ENCODE results near the gene LDLRAD4.

The LDLRAD4 gene

DNA sequence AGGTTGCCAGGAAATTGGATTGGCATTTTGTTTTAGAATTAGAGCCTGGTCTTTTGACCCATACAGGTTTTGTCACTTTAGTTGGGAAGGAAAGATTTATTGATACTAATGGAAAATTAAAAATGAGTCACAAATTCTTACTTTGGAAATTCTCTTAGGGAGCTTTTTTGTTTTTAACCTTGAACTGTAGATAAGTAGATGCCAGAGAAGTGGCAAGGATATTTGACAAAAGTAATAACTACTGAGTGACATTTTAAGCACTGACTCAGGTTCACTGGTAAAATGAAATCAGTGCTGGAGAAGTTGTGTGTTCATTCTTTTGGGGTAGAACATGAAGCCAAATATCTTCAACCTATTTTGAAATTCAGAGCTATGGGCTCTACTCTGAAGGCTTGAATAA, 56.5 kb downstream of the LDLRAD4 start:
- H3K4me2 ChIP-seq, result peak overlapping the region in 2 of 11 experiments; percentile 74 to 91; a peak in 2 of 22 replicates
- no peak for TF ChIP-seq Cebpa-rat (IDR thresholded peaks at IDR 0.05)
- H4K20me1 ChIP-seq, result peaks cover 0 to 41% (median 0%) of the 10 kb centered on the region in 11 experiments; a peak in 5 of 22 replicates
- no peak overlapping the region for H3K27ac ChIP-seq
- H3K27me3 ChIP-seq, result no peaks in the 10 kb centered on the region
- no peak overlapping the region for H3K4me3 ChIP-seq
- H3K4me1 ChIP-seq, result peaks cover 40 to 86% (median 78%) of the 10 kb centered on the region in 10 experiments
- peaks cover 0 to 47% (median 34%) of the 10 kb centered on the region in 11 experiments; a peak in 16 of 22 replicates for H3K36me3 ChIP-seq
- H3K9ac ChIP-seq, result no peak overlapping the region
- peaks cover 0 to 26% (median 2%) of the 10 kb centered on the region in 11 experiments; a peak in 11 of 22 replicates for H3K9me3 ChIP-seq (replicated peaks in 1 of 11)

DNA sequence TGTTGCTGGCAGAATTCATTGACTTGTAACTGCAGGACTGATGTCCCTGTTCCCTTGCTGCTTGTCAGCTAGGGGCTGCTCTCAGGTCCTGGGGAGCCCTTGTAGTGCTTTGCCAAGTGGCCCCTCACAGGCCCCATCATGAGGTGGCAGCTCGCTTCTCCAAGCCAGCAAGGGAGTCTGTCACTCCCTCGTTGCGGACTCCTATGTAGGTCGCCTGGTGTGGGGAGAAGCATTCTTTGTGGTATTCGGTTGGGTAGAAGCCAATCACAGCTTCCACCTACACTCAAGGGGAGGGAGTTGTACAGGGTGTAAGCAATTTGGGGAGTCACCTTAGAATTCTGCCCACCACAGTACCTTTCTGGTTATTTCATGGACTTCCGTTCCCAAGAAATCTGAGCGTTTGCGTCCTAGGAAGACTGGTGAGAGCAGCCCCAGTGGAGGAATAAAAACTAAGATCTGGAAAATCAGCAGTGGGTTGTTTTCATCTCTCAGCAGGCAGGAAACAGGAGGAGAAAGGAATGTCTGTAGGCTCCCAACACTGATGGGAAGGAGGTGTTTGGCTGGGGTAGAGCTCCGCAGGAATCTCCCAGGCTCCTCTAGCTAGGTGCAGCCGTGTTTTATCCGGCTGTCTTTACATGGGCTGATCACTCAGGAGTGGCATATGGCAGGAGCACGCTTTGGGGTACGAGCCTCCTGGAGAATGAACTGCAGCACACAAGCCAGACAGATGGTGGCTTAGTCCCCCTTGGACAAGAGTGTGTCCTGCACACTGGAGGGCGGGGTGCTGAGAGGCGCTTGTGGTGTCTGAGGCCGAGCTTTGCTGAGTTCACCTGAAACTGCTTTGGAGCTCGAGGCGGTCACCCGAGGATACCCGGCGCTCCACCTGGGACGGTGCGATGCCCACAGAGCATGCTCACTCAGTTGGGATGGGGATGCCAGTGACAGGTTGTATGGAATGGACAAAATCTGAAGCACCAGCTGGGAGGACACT, 58.3 kb downstream of the LDLRAD4 start:
- H3K36me3 ChIP-seq, result peaks cover 0 to 60% (median 50%) of the 10 kb centered on the region in 11 experiments; a peak in 18 of 22 replicates
- peaks cover 28 to 69% (median 65%) of the 10 kb centered on the region in 10 experiments for H3K4me1 ChIP-seq
- H3K4me2 ChIP-seq, result peak overlapping the region in 8 of 11 experiments; percentile 1 to 41 (median 13); a peak in 6 of 22 replicates
- H3K27me3 ChIP-seq, result no peaks in the 10 kb centered on the region
- H3K9me3 ChIP-seq (replicated peaks in 1 of 11), result peaks cover 5 to 43% (median 19%) of the 10 kb centered on the region in 11 experiments; a peak in 21 of 22 replicates
- H4K20me1 ChIP-seq, result peaks cover 0 to 30% (median 0%) of the 10 kb centered on the region in 11 experiments; a peak in 5 of 22 replicates
- H3K9ac ChIP-seq, result no peak overlapping the region
- H3K4me3 ChIP-seq, result no peak overlapping the region
- 0 out of 22 replicates have a peak overlapping the region, but pooled peaks of 1 of the 11 experiments have one; percentile 27 for H3K27ac ChIP-seq
- no peak for TF ChIP-seq Cebpa-rat (IDR thresholded peaks at IDR 0.05)

DNA sequence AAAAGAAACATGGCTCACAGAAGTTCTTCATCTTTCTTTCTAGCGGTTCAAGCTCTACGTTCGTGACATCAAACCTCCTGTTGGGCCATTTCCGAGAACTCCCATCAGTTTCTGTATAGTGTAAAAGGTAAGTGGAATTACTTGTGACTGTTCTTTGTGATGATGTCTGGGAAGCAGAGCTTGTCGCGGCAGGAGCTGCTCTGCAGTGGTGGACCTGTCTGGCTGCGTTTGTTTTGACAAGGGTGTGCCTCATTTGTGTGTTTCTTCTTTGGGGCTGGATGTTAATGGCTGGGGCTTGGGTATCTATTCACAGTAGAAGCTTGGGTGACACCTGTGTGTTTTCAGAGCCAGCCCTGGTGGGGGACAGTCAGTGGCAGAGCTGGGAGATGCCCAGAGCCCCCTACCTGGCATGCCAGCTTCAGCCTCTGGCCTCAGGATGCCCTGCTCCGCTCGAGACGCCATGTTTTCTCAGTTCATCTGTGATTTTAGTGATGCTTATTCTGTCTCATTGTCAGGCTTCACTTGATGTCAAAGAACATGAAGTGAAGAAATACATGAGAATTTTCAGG, 59.6 kb downstream of the LDLRAD4 start:
- Histone ChIP-seq H3K36me3 (peaks cover 0 to 73% (median 63%) of the 10 kb centered on the region in 11 experiments; a peak in 19 of 22 replicates), H4K20me1 (peaks cover 0 to 18% (median 0%) of the 10 kb centered on the region in 11 experiments; a peak in 4 of 22 replicates), H3K9me3 (replicated peaks in 1 of 11) (peaks cover 17 to 57% (median 33%) of the 10 kb centered on the region in 11 experiments), H3K27me3 (no peaks in the 10 kb centered on the region), H3K4me3 (no peak overlapping the region), H3K4me1 (peaks cover 28 to 64% (median 58%) of the 10 kb centered on the region in 10 experiments), H3K9ac (no peak overlapping the region), H3K4me2 (peak overlapping the region in 4 of 11 experiments; percentile 51 to 75 (median 52); a peak in 3 of 22 replicates), H3K27ac (0 out of 22 replicates have a peak overlapping the region, but pooled peaks of 1 of the 11 experiments have one; percentile 24)
- no peak for TF ChIP-seq Cebpa-rat (IDR thresholded peaks at IDR 0.05)

DNA sequence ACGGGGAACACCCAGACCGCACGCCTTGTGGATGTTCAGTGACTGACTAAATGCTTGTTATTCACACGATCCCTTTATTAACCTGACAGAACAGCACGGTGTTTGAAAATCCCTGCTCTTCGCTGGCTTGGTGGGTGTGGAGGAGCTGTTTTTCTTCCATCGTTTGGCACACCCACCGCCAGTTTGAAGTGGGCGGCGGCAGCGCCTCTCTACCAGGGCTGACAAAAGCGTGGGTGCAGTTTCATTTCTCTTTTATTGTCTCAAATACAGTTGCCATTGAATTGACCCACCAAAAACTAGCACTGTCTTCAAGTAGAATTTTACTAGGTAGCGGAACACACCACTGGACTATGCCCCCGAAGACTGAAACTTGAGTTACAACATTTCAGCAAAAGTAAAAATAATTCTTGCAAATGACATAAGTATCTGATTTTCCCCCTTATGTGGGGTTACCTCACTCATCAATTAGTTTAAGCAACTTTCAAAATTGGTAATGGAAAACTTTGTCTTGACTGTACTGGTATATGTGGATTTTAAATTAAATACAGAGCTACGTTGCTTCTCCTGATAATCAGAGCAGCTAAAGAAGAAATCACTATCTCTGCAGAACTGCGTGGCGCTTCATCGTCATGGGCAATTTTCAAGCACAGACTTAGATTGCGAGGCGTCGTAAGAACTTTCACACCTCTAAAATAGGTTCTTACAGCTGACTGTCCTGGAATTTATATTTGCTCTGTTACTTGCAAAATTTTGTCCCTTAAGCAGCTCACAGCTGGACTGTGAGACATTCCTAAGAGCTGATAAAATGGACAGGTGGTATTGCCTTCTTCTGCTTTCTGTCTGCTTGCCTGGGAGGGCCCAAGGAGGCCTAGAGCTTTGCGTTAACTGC, 60.9 kb downstream of the LDLRAD4 start:
- Histone ChIP-seq H3K9me3 (replicated peaks in 1 of 11) (peaks cover 28 to 58% (median 38%) of the 10 kb centered on the region in 11 experiments), H4K20me1 (peaks cover 0 to 6% (median 0%) of the 10 kb centered on the region in 11 experiments; a peak in 2 of 22 replicates), H3K27ac (peak overlapping the region in 7 of 11 experiments; percentile 7 to 39 (median 31); a peak in 10 of 22 replicates), H3K27me3 (no peaks in the 10 kb centered on the region), H3K36me3 (peaks cover 0 to 85% (median 69%) of the 10 kb centered on the region in 11 experiments; a peak in 19 of 22 replicates), H3K9ac (peak overlapping the region in 7 of 11 experiments; percentile 13 to 42 (median 31); a peak in 9 of 22 replicates), H3K4me2 (peak overlapping the region; percentile 48 to 78 (median 56); a peak in 21 of 22 replicates), H3K4me1 (peaks cover 15 to 63% (median 52%) of the 10 kb centered on the region in 10 experiments), H3K4me3 (peak overlapping the region in 5 of 10 experiments; percentile 2 to 42 (median 17); a peak in 5 of 20 replicates)
- TF ChIP-seq Cebpa-rat (IDR thresholded peaks at IDR 0.05), result no peak

DNA sequence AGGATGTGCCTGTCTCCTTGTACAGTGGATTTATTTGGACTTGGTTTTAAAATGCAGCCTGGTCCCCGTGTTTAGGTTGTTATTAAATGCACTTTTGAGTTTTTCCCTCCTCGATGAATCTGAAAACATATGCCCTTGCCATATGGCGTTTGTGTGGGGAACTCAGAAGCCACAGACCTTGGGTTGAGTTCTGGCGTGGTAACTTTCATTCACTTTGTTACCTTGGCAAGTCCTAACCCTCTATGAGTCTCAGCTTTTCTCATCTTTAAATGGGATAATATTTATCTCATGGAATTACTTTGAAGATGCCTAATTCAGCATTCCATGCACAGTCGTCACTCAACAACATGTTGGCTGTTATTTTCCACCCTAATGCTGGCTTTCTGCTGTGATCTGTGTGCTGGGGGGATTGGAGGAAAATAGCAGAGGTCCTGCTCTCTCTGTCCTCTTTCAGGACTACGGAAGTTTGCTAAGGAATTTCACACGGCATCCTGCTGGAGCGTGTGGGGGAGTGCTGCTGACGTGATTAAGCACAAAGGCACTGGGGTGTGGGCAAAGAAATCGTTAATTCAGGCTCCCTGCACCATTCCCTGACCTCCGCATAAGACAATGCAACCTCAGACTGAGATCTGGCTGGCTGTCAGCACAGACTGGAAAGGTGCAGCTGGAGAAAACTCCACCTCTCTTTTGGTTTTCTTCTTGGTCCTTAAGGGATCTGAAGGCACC, 61.7 kb downstream of the LDLRAD4 start:
- TF ChIP-seq Cebpa-rat (IDR thresholded peaks at IDR 0.05), result no peak
- Histone ChIP-seq H3K27me3 (no peaks in the 10 kb centered on the region), H3K9me3 (replicated peaks in 1 of 11) (peaks cover 29 to 58% (median 38%) of the 10 kb centered on the region in 11 experiments), H3K27ac (peak overlapping the region in 2 of 11 experiments; percentile 7 to 10; a peak in 1 of 22 replicates), H3K4me1 (peaks cover 14 to 70% (median 53%) of the 10 kb centered on the region in 10 experiments), H3K9ac (no peak overlapping the region), H3K4me2 (peak overlapping the region in 6 of 11 experiments; percentile 52 to 78 (median 64); a peak in 10 of 22 replicates), H3K4me3 (no peak overlapping the region), H4K20me1 (peaks cover 0 to 5% (median 0%) of the 10 kb centered on the region in 11 experiments; a peak in 2 of 22 replicates), H3K36me3 (peaks cover 0 to 93% (median 70%) of the 10 kb centered on the region in 11 experiments; a peak in 19 of 22 replicates)

DNA sequence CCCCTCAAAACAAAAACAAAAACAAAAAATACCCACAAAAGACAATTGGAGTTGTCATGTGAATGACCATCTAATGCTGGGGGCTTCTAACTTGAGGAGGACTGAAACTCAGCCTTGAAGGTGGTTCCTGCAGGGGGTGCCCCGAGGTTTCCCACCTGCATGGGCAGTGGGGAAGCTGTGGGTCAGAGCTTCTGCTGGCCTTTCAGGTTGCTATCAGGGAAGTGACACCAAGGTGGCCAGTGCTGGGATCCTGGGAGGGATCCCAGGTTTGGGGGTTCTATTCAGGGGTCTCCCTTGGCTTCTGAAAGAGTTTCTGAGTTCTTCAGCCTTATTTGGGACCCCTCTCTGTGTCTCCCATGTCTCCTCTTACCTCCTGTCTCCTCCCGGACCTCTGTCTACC, 62.8 kb downstream of the LDLRAD4 start:
- Histone ChIP-seq H4K20me1 (peaks cover 0 to 6% (median 0%) of the 10 kb centered on the region in 11 experiments; a peak in 2 of 22 replicates), H3K27me3 (no peaks in the 10 kb centered on the region), H3K9ac (no peak overlapping the region), H3K4me3 (0 out of 20 replicates have a peak overlapping the region, but pooled peaks of 1 of the 10 experiments have one; percentile 2), H3K4me1 (peaks cover 14 to 70% (median 50%) of the 10 kb centered on the region in 10 experiments), H3K36me3 (peaks cover 0 to 99% (median 75%) of the 10 kb centered on the region in 11 experiments; a peak in 19 of 22 replicates), H3K4me2 (no peak overlapping the region), H3K9me3 (replicated peaks in 1 of 11) (peaks cover 29 to 56% (median 38%) of the 10 kb centered on the region in 11 experiments), H3K27ac (no peak overlapping the region)
- TF ChIP-seq Cebpa-rat (IDR thresholded peaks at IDR 0.05), result no peak

DNA sequence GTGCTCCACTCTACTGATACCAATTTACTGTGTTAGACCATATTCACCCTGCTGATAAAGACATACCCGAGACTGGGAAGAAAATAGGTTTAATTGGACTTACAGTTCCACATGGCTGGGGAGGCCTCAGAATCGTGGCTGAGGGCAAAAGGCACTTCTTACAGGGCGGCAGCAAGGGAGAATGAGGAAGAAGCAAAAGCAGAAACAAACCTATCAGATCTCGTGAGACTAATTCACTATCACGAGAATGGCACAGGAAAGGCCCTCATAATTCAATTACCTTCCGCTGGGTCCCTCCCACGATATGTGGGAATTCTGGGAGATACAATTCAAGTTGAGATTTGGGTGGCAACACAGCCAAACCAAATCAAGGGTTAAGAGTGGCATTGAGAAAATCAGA, 65.2 kb downstream of the LDLRAD4 start:
- H3K27me3 ChIP-seq, result no peaks in the 10 kb centered on the region
- TF ChIP-seq Cebpa-rat (IDR thresholded peaks at IDR 0.05), result no peak
- peaks cover 29 to 42% (median 37%) of the 10 kb centered on the region in 11 experiments for H3K9me3 ChIP-seq (replicated peaks in 1 of 11)
- H4K20me1 ChIP-seq, result peaks cover 0 to 6% (median 0%) of the 10 kb centered on the region in 11 experiments; a peak in 1 of 22 replicates
- no peak overlapping the region for H3K27ac ChIP-seq
- H3K9ac ChIP-seq, result no peak overlapping the region
- H3K36me3 ChIP-seq, result peaks cover 0 to 96% (median 58%) of the 10 kb centered on the region in 11 experiments; a peak in 19 of 22 replicates
- no peak overlapping the region for H3K4me3 ChIP-seq
- H3K4me2 ChIP-seq, result peak overlapping the region in 5 of 11 experiments; percentile 0 to 32 (median 18); a peak in 4 of 22 replicates
- H3K4me1 ChIP-seq, result peaks cover 14 to 66% (median 44%) of the 10 kb centered on the region in 10 experiments

Data from BLaER1 treated with 17β-estradiol and CSF1 and Interleukin-3, amounts not matched to agents 10 nM and 100 nM (cell line).